Hematopoietic multipotent progenitor cell (in vitro differentiated cells): ENCODE data around the gene CR1. TPM values are rescaled to one million over a fixed set of nuclear protein-coding genes. Genes with fewer than 3 reads are reported as not detected.
A peak's percentile ranks its signal among the peaks of the same experiment; 100 is the strongest.

Source experiments
- DNase-seq, 3 donors: peaks; one replicate each; pipeline ENCODE4 v3.0.0-alpha.2; 2011 to 2015; ENCODE audit warnings: low read depth in 2 of 3, low spot score in 2 of 3
- total RNA-seq: library from RNA; depleted of rRNA; stranded (reverse); fragments of >200 nt; gene quantifications from one replicate; pipeline ENCODE4 v1.2.3, GENCODE V29; 2012

Gene CR1
- 7.8 TPM for total RNA-seq

DNA sequence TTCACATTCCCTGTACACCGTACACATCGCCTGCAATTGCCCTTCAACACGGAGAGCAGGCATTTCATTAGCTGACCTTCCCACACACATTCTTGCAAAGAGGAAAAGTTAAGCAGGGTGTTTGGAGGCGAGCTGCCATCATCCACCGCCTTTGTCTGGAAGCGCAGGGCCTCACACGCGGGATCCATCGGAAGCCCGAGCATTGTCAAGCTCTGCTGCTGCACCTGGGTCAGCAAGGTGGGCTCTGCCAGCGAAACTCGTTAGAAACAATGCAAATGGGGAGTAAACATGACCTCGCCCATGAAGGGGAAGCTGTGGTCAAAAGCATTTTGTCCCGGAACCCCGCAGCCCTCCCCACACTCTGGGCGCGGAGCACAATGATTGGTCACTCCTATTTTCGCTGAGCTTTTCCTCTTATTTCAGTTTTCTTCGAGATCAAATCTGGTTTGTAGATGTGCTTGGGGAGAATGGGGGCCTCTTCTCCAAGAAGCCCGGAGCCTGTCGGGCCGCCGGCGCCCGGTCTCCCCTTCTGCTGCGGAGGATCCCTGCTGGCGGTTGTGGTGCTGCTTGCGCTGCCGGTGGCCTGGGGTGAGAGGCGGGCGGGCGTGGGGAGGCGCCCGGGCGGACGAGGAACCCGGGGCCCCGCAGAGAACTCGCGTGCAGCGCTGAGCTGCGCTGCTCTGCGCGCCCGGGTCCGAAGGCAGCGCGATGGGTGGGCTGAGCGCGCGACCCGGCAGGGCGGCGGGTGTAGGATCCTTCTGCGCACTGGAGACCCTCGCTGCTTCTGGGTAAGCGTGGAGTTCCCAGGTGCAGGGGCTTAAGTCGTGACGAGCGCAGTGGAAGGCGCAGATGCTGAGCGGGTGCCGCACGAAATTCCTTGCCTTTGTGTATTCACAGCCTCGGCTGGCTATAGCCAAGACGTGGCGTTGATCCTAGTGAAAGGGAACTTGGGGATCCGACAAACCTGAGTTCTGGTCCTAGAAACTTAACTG, at the start of gene CR1:
Gene CR1 (plus strand): TSS at position 357 of the 992 bp plus-strand sequence. CDS start 111 bp downstream, at position 468.
- peak in 2 of 3 donors; percentile 46 to 62 for DNase-seq

GRCh38 chr1:207453710-207454045, 42.3 kb upstream of the CR1 start:
- DNase-seq, result no peak

DNA sequence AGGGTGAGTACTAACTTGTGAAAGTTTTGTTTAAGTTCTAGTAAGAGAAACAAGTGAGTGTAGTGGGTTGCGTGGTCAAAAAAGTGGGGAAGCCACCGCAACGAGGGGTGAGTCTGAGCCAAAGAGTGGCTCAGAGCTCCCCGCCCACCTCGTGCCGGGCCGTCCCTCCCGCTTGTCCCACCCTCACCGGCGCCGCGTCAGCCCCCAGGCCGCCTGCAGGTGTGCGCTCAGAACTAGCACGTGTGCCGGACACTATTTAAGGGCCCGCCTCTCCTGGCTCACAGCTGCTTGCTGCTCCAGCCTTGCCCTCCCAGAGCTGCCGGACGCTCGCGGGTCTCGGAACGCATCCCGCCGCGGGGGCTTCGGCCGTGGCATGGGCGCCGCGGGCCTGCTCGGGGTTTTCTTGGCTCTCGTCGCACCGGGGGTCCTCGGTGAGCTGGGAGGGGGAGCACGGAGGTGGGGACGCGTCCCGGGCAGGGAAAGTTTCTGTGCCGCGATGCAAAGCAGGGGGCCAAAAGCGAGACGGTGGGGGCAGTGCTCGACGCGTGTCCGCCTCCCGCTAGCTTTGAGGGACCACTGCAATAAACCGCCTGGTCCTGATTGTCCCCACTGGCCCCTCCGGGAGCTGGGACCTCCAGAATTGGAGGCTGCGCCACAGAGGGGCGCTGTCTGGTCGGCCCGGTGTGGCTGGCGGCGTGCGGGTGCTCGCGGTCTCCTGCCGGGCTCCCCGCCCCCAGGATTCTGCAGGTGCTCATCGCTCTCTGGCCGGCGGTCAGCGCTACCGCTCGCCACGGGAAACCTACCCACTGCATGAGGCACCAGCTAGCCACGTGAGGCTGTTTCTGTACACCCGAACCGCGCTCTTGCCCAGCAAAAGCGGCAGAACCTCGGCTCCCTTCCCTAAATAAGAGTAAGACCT, 41.7 kb upstream of the CR1 start, which contains the start of gene CR2:
Gene CR2 (plus strand): TSS at position 283 of the 919 bp plus-strand sequence. CDS start 91 bp downstream, at position 374.
- DNase-seq, result peak in 2 of 3 donors; percentile 43 to 45

DNA sequence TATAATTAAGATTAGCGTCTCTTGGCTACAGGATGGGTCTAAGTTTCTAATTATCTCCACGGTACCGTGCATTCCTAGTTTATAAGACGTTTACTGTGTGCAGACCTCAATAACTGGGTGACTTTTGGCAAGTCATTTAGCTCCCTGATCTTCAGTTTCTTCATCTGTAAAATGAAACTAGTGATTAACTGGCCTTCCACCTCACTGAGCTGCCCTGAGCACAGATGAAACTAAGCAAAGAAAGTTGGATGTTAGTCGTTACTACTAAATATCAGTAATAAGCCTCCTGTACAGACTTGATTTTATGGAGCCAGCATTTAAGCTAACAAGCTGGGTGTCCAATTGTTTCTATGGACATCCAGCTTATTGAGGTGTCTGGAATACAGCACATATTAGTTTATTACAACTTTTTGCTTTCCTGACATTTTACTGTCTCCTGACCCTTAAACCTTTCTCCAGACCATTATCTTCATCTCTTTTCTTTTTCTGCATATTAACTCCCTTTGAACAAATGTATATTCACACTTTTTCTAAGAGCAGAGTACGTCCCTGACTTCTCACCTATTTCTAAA, 40.7 kb upstream of the CR1 start:
- DNase-seq, result no peak

GRCh38 chr1:207458414-207458813, 37.5 kb upstream of the CR1 start:
- no peak for DNase-seq

DNA sequence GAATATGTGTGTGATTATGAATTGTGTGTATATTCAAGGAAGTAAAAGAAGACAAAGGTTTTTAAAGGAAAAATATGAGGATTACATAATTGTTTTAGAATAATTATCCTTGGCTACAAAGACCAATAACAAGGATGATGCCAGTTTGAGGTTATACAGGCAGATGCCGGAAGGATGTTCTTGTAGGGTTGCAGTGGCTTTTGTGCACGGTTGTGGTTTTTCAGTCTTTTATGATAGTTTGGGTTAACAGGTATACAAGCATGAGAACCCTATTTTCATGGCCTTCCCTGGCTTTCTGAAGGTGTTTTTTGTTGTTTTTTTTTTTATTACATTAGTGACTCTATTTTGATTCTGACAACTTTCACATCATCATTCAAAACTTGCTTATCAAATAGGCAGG, 36.9 kb upstream of the CR1 start:
- no peak for DNase-seq

DNA sequence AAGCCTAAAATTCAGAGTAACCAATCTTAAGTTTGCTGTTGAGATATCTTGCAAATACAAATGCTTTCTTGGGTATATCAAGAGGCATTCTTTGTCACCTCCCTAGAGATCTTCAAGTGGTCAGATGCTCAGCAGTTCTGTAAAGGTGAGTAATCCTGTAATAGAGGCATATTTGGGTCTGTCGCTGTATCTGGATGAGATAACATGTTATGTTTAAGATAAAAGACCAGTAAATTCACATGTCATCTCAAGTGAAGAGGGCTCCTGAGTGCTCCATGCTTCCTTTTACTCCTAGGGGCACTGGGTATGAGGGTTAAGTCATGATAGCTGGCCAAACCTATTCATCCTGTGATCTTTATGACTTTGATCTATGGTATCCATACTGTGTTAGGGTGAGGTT, 34.3 kb upstream of the CR1 start:
- no peak for DNase-seq

- DNase-seq, result no peak
These were observed 33.4 kb upstream of the CR1 start for GRCh38 chr1:207462535-207462934.

DNA sequence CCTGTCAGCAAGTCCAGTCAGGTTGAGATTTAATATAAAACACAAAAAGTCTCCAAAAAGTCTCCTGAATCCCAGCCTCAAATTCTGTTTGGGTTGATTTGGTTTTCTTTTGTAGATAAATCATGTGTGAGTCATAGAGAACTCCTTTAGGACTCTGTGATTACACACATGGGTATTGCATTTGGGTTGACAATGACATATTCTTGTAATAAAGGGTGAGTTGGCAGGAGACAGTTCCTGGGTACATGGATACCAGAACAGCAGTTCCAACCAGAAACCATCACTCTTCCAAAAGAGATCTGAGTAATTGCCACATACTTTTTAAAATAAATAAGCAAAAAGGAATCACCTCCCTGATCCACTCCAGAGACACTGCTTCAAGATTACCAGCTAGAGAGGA, 32.9 kb upstream of the CR1 start:
- DNase-seq, result no peak

DNA sequence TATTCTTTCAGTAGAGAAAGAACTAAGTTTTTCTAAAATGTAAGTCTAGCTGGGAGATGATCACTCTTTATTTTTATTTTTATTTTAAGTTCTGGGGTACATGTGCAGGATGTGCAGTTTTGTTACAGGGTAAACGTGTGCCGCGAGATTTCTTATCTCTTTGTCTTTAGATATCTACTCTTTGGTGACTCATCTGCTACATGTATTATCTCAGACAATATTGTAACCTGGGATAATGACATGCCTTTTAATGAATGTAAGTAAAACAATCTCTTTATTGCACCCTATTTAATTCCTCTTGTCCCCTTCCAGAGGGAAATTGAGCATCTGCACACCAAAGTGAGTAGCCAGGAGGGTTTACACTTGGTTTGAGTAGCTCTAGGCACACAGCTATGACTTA, 32.4 kb upstream of the CR1 start:
- no peak for DNase-seq

GRCh38 chr1:207470927-207471326, 25.0 kb upstream of the CR1 start:
- no peak for DNase-seq

GRCh38 chr1:207474210-207474609, 21.7 kb upstream of the CR1 start:
- DNase-seq, result no peak

DNA sequence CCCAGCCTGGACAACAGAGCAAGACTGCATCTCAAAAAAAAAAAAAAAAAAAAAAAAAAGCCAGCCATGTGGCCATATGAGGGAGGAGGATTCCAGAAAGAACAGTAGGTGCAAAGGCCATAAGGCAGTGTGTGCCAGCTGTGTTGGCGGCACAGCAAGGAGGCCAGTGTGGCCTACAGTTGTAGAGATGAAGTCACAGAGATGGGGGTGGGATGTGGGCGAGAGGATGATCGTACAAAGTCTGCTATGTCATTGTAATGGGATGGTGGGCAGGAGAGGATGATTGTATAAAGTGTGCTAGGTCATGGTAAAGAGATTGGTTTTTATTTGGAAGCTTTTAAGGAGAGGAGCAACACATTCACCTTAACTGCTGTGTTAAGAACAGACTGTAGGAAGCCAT, 9.8 kb upstream of the CR1 start:
- DNase-seq, result no peak

- no peak for DNase-seq
These were observed 8.3 kb upstream of the CR1 start for GRCh38 chr1:207487636-207488035.

GRCh38 chr1:207493212-207493611, 2.7 kb upstream of the CR1 start:
- DNase-seq, result no peak

GRCh38 chr1:207494171-207494570, 1.8 kb upstream of the CR1 start:
- no peak for DNase-seq

DNA sequence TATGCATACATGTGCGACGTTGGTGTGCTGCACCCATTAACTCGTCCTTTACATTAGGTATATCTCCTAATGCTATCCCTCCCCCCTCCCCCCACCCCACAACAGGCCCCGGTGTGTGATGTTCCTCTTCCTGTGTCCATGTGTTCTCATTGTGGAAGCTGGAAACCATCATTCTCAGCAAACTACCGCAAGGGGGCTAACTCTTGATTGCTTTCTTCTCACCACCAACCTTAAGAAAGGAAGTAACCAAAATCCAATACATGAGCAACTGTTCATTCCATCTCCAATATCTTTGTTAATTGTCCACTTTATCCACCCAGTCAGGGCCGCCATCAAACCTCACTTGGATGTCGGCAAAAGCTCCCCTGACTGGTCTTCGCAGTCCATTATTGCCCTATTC, 676 bp upstream of the CR1 start:
- peak in 2 of 3 donors; percentile 17 to 46 for DNase-seq

DNA sequence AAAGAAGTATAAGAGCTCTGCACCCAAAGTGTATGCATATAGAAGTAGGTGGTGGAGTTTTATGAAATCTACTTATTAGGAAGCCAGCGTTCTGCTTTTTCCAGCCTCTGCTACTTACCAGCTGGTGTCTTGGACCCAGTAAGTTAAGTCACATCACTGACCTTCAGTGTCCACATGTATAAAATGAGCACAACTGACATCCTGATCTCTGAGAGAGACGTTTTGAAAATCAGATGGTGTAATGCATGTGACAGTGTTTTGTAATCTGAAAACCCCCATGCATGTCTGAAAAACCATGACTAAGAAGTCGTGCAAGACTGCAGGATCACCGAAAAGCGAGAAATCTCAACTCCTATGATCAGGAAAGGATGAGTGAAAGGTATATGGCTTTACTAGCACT, 2.0 kb downstream of the CR1 start:
- no peak for DNase-seq

DNA sequence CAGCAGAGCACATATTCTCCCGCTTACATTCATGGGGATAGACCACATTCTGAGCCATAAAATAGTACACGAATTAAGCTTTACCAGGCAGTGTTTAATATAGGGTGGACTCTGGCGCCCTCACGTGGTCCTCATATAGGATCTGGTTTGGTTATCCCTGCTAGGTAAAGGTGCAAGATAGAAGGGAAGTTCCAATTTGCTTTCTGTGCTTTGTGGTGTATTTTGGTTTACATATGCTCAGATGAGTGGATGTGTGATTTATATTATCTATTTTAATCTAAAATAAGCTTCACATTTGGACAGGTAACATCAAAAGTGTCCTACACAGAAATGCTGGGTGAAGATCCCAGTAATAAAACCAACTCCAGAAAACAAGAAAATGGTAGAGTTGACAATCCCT, 3.6 kb downstream of the CR1 start:
- peak; percentile 37 to 88 (median 77) for DNase-seq

GRCh38 chr1:207500306-207500705, 4.3 kb downstream of the CR1 start:
- DNase-seq, result no peak

GRCh38 chr1:207501071-207501470, 5.1 kb downstream of the CR1 start:
- no peak for DNase-seq
